ENCODE measurements around the gene FRYL. TPM values are rescaled to one million over a fixed set of nuclear protein-coding genes. Genes with fewer than 3 reads are reported as not detected.
A peak's percentile ranks its signal among the peaks of the same experiment; 100 is the strongest.
"Not testable (repeated sequence)": the region's sequence is repeated elsewhere in the genome, so short reads cannot be mapped to it uniquely, and the experiment has no call there.

Gene FRYL
- total RNA-seq, 1 donor from 2014 or later: 27.9 TPM

DNA sequence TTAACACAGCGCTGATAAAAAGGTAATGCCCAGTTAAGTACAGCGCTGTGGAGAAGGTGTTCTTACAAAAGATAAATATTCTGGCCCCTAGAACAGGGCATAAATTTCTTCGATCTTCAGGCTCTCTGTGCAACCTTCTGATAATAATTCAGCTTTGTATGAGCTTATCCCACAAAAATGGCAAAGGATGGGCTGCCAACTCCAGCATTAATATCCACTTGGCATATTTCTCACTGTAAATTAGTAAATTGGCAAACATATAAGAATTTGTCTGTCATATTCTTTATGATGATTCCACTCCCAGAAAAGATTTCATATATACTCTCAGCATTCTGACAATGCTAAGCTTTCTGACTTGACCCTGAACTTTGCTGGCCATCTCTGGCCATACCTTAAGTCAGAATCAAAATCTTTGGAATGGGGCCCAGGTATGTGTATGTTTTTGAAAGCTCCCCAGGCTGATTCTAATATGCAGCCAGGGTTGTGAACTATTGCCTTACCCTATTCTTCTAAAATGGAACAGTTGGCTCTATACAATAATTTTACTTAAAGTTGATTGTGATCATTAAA lies 134.8 kb downstream of the FRYL start:
- DNase-seq (no peak), ATAC-seq (ENCODE audit: poor library complexity) (no peak)
- intact Hi-C loops (cut with DNase I): no loop called here

DNA sequence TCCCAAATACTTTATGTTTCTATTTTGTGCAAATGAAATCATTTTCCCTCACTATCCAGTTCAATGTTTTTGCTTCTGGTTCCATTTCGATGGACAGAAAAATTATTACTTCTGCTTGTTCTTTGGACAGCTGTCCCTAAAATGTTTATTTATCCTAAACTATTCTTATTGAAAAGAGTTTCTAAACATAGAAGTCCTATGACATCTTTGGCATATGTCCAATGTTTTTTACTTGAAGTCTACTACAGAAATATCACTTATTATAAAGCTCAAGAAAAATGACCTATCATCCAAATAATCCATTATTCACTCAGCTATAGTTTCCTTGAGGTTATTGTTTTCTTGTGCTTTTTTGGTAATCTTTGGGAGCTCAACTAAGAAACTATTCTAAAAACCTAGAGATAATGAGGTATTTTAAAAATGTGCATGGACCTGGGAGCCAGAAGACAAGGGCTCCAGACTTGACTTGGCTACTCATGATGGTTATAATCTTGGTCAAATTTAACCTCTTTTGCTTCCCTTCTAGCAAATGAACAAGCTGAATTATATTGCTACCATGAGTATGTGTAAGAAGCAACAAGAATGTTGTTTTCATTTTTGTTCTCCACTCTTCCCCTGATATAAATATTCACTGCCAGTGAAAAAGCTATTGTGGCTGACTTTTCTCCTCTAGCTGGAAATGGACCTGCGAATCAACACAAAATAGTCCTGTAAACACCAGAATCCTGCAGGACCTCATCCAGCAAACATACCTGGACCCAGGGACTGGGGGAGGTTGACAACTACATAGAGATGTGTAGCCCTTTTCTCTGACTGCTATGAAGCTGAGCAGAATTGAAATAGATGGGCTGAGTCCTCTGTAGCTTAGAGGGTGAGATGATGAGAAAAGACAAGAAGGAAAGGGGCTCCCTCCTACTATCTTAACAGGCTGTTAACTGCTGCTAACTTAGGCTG lies 137.4 kb downstream of the FRYL start:
- intact Hi-C loops (cut with DNase I): no loop called here
- ATAC-seq (ENCODE audit: poor library complexity) (no peak), DNase-seq (no peak)

DNA sequence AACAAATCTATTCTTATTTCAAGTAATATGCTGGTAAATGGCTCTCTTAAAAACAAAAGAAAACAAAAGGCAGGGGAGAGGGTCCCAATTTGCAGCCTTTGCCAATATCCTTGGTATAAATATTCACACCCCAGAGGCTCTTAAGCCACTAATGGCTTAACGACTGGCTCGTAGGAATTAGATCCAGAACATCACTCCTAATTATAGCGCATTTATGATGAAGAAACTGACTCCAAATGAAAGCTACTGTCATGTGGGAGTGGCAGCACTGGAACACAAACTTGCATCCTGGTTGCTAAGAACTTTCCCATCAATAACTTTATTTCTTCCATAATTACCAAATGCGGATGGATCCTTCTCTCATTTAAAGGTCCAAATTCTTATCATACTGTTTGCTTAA lies 138.7 kb downstream of the FRYL start:
- ATAC-seq (ENCODE audit: poor library complexity) (no peak), DNase-seq (no peak)
- intact Hi-C loops (cut with DNase I): no loop called here

DNA sequence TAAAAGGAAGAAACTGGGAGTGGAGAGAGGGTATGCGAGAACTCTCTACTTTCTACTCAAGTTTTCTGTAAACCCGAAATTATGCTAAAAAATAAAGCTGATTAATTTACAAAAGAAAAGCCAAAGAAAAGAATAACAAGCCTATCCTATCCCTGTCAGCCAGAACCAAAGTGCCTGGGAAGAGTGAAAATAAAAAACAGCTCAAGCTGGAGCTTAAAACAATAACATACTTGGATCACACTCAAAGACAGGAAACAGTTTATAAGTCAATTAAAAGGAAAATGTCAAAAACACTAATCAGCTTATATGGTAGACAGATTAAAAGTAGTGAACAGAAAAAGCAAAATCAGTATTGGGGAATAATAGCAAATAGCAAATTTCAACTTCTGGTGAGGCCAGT lies 139.4 kb downstream of the FRYL start:
- intact Hi-C loops (cut with DNase I): no loop called here
- DNase-seq (no peak), ATAC-seq (ENCODE audit: poor library complexity) (no peak)

DNA sequence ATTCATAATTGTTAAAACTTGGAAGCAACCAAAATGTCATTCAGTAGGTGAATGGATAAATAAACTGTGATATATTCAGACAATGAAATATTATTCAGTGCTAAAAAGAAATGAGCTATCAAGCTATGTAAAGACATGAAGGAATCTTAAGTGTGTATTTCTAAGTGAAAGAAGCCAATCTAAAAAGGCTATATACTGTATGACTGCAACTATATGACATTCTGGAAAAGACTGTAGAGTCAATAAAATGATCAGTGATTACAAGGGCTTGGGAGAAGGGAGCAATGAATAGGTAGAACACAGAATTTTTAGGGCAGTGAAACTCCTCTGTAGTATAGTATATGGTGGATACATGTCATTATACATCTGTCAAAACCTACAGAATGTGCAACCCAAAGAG lies 139.9 kb downstream of the FRYL start:
- DNase-seq: no peak
- ATAC-seq (ENCODE audit: poor library complexity): no peak
- intact Hi-C loops (cut with DNase I): no loop called here

DNA sequence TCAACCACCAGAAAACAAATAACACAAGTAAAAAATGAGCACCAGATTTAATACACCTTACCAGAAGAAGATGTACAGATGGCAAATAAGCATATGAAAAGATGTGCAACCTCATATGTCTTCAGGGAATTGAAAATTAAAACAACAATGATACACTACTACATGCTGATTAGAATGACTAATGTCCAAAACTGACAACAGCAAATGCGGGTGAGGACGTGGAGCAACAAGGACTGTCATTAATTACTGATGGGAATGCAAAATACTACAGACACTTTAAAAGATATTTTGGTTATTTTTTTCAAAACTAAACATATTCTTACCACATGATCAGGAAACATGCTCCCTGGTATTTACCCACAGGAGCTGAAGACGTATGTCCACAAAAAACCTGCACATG lies 140.3 kb downstream of the FRYL start:
- no peak for DNase-seq
- ATAC-seq (ENCODE audit: poor library complexity): no peak
- intact Hi-C loops (cut with DNase I): no loop called here

DNA sequence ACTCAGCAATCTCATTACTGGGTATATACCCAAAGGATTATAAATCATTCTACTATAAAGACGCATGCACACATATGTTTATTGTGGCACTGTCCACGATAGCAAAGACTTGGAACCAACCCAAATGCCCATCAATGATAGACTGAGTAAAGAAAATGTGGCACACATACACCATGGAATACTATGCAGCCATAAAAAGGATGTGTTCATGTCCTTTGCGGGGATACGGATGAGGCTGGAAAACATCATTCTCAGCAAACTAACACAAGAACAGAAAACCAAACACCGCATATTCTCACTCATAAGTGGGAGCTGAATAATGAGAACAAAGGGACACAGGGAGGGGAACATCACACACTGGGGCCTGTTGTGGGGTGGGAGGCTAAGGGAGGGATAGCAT lies 141.5 kb downstream of the FRYL start:
- ATAC-seq (ENCODE audit: poor library complexity); DNase-seq; intact Hi-C loops (cut with DNase I): not testable (repeated sequence)

DNA sequence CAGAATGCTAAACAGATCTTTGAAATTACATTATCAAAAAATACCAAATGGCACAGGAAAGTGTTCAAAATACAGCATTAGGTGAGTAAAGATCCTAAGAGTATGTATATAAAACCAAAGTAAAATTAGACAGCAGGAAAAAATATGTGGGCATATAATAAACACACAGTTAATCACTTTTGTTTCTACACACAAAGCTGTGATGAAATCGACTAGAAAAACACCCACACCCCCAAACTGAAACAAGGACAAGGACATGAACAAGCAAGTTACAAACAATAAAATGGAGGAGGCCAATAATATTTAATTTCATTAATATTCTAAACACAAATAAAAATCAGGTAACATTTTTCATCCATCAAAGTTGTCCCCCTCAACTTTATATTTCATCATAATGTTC lies 143.2 kb downstream of the FRYL start:
- DNase-seq (no peak), ATAC-seq (ENCODE audit: poor library complexity) (no peak)
- intact Hi-C loops (cut with DNase I): no loop called here

DNA sequence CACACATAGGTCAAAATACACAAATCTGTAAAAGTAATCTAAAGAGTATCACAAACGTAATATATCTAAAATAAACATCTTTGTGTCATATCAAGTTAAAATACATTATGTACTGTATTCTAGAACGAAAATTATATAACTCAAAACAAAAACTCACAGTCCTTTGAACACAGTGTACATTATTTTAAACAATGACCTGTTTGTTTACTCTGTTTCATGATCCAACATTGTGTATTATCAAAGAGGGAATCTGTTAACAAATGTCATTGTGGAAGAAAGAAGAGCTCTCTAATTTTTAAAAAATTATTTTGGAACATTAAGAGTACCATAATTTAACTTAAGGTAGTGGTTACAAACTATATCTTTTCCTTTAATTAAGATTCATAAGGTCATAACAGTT lies 144.1 kb downstream of the FRYL start:
- ATAC-seq (ENCODE audit: poor library complexity) (no peak), DNase-seq (no peak)
- intact Hi-C loops (cut with DNase I): no loop called here

DNA sequence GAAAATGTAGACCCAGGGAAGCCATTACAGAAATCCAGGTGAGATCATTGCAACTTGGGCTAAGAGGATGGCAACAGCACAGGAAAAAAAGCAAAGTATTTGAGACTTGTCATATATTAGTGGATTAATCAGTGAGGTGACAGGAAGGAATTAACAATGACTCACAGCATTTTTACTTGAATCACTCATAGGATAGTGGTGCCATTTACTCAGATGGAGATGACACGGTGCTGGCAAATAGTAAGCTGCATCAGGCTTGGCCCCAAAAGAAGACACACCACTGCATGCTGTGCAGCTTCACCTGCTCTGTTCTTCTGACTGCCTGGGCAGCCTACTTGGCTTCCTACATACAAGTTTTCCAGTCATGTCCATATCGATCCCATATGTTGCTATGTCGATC lies 144.8 kb downstream of the FRYL start:
- no peak for DNase-seq
- ATAC-seq (ENCODE audit: poor library complexity): no peak
- intact Hi-C loops (cut with DNase I): no loop called here

DNA sequence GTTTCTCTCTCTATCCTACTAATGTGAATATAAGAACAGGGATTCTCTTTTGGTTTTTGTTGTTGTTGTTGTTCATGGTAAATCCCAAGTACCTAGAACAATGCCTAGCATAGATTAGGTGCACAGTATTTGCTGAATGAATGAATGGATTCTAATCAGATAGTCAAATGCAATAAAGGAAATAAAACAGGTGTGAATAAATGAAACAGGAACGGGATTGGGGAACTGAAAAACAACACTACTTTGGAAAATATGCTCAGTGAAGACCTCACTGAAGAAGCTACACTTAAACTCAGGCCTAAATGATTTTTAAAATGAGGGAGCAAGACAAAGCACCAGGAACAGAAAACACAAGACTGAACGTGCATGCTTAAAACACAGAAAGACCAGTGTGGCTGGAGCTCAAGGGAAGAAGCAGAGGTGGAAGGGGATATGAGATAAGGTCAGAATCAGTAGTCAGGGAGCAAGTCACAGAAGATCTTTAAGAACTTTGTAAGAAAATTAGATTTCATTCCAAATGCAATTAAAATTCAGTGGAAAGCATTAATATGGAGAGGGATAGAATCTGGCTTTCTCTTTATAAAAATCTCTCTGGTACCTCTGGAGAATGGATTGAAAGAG lies 145.3 kb downstream of the FRYL start:
- no peak for ATAC-seq (ENCODE audit: poor library complexity)
- intact Hi-C loops (cut with DNase I): no loop called here
- no peak for DNase-seq

DNA sequence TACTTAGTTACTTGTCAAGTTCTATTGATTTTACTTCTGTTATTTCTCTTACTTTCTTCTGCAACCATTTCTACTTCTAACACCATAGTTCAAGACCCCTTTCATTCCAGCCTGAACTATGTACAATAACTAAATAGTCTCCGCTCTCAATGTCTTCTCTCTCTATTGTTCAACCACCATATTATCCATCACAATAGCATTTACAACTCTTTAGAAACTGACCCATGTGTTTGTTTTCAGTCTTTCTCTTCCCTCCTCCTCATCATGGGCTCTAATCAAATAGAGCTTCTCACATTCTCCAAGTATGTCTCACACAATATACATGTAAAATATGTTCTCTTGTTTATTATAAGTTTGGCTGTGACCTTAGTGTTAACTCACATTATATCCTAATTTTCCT lies 146.4 kb downstream of the FRYL start:
- intact Hi-C loops (cut with DNase I): no loop called here
- no peak for DNase-seq
- ATAC-seq (ENCODE audit: poor library complexity): no peak

DNA sequence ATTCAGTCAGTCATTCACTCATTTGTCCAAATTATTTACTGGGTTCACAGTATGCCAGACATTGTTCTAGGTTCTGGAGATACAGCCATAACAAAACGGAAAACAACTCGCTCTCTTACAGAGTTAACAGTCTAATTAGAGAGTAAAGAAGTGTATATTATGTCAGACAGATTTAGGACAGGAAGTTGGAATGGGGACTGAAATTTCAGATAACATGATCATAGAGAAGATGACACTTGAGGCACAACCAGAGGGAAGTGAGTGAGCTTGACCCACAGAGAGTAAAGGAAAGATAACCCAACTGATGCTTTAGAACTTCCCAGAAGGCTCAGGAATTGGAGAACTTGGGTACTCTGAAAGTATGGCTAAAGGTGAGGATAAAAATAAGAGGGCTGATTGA lies 150.6 kb downstream of the FRYL start:
- DNase-seq (no peak), ATAC-seq (ENCODE audit: poor library complexity) (no peak)
- intact Hi-C loops (cut with DNase I): no loop called here

DNA sequence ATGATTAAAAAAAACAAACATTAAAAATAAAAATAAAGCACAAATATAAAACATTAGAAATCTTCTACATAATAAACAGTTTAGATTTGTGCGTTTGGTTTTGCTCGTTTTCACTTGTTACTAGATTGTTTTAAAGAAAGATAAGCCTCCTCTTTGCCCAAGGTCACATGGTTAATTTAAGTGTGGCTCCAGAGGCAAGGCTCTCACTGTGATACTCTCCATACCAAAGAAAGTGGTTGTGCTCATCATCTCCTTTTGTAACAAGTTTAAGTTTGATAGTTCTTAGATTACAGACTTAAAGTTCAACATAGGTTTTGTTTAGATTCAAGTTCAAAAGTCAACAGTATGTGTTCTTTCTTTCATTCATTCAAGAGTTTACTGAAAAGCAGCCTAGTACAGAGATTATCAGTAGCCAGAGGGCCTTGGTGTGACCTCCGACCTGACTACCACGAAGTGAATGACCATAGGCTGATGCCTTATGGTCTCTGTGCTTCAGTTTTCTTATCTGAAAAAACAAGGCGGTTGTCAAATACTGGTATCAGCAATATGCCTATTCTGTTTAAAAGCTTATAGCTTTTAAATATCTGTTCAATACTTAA lies 156.8 kb downstream of the FRYL start:
- DNase-seq (no peak), ATAC-seq (ENCODE audit: poor library complexity) (no peak)
- intact Hi-C loops (cut with DNase I): no loop called here

DNA sequence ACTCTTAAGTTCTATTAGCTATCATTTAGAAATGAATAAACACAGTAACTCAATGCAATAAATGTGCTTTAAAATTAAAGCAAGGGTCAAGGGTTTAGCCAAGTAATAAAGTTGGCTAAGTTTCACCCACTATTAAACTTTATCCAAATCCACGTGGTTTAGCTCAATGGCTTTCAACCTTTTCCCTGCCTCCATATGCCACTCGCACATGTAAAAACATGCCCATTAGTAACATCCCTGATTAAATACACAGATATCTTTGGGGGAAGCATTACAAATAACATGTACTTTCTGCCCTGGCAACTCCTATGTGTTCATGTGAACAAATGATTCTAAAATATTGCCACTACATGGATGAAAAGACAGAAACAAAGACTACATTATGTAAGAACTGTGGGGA lies 159.2 kb downstream of the FRYL start:
- DNase-seq: no peak
- intact Hi-C loops (cut with DNase I): no loop called here

DNA sequence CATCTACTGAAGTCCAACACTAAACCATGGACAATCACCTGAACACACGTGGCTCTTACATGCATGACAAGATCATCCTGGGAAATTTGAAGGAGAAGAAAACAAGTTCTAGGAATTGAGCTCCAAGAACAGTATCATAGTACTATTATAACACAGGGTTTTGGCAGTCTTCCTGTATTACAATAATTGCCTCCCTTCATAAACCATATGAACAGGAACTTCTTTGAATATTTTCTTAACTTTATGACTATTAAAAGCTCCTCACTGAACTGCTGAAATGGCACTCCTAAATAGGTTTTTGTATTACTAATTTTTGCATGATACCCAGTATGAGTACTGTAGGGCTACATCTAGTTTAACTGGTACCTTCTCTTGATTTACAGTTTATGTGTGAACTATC lies 160.0 kb downstream of the FRYL start:
- ATAC-seq (ENCODE audit: poor library complexity): no peak
- intact Hi-C loops (cut with DNase I): no loop called here
- DNase-seq: no peak

More for the DNA sequence above, 159.2 kb downstream of the FRYL start:
- no peak for ATAC-seq (ENCODE audit: poor library complexity)

DNA sequence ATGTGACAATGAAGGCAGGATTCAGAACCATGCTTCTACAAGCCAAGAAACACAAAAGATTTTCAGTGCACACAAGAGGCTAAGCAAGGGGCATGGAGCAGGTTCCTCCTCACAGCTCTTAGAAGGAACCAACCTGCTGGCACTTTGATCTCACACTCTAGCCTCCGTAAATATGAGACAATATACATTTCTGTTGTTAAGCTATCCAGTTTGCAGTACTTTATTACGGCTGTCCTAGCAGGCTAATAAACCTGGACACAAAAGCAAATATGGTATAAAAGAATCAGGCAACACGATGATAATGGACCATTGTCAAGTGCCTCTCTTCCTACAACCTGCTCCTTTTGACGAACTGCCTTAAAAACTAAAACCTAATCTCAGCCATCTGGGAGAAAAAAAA lies 175.6 kb downstream of the FRYL start:
- DNase-seq: no peak
- intact Hi-C loops (cut with DNase I): loop anchor here (10.0 kb wide), 1 partner anchor 60 kb away; no protein-coding TSS in a partner anchor
- ATAC-seq (ENCODE audit: poor library complexity): no peak

DNA sequence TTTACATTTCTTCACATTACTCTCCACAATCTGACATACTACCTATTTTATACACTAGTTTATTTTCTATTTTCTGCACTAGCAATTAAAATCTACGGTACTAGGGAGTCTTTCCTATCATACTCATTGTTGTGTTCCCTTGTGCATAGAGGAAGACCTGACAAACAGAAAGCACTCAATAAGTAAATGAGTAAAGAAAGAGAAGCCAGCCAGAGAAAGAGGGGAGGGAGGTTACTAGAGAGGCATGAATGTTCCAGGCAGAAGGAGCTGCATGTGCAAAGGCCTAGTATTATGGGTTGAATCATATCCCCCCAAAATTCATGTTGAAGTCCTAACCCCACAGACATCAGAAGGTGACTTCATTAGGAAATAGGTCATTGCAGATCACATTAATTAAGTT lies 176.0 kb downstream of the FRYL start:
- ATAC-seq (ENCODE audit: poor library complexity): no peak
- intact Hi-C loops (cut with DNase I): loop anchor here (10.0 kb wide), 1 partner anchor 61 kb away; no protein-coding TSS in a partner anchor
- no peak for DNase-seq

DNA sequence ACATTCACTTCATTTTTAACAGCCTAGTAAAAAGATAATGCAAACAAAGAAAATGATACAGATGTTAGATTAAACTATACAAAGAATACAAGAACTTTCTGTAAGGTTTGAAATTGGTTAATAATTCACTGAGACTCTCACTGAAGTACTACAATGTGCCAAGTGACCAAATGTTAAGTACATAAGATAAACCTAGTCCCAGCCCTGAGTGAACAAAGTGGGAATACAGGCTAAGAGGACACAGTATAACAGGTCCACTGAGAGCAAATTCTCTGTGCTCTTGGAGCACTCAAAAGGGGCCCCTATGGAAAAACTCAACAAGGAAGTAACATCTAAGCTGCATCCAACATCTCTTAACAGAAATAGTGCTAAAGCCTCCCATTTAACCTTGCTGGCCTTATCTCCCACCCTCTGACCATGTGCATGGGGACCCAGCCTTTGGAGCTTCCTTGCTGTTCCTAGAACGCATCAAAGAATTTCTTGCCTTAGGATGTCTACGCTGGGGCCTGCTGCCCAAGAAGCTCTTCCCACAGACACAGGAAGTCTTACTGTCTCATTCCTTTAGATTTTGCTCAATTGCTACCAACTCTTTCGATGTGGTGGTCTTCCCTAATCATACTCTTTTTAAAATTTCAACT lies 176.6 kb downstream of the FRYL start:
- DNase-seq (no peak), ATAC-seq (ENCODE audit: poor library complexity) (peak; percentile 66)
- intact Hi-C loops (cut with DNase I): loop anchor here (10.0 kb wide), 1 partner anchor 61 kb away; no protein-coding TSS in a partner anchor
